ENCODE results near the gene GNG7.
"Not testable (repeated sequence)": the region's sequence is repeated elsewhere in the genome, so short reads cannot be mapped to it uniquely, and the experiment has no call there.

Gene GNG7

DNA sequence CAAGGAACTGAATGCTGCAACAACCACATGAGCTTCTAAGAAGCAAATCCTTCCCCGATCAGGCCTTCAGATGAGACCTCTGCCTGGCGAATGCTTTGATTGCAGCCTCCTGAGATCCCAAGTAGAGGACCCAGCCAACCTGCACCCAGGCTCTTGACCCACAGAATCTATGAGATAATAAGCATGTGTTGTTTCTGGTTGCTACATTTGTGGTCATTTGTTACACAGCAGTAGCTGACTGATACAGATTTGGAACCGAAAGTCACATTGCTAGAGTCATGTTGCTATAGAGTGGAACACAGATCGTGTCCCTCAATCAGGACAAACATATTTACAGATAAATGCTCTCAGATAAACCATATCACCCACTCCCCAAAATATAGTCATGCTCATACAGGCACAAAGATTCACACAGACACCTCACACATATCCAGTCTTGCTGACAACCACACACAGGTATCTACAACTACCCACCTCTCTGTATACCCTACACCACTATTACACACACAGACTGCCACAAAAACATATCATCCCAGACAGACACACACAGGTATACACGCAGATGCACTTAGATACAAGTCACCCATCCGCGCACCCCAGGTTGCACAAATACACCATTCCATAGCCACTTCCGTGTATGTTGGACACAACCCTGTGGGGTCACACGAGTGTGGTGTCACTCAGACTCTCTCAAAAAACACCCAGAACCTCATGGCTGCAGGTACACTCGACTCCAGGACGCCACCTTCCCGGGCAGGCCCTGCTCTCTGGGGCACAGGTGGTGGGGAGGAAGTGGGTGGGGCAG, 13.2 kb upstream of the GNG7 start:
- no peak overlapping the region for H3K4me3 ChIP-seq (ENCODE audit: low read depth, low read length)

DNA sequence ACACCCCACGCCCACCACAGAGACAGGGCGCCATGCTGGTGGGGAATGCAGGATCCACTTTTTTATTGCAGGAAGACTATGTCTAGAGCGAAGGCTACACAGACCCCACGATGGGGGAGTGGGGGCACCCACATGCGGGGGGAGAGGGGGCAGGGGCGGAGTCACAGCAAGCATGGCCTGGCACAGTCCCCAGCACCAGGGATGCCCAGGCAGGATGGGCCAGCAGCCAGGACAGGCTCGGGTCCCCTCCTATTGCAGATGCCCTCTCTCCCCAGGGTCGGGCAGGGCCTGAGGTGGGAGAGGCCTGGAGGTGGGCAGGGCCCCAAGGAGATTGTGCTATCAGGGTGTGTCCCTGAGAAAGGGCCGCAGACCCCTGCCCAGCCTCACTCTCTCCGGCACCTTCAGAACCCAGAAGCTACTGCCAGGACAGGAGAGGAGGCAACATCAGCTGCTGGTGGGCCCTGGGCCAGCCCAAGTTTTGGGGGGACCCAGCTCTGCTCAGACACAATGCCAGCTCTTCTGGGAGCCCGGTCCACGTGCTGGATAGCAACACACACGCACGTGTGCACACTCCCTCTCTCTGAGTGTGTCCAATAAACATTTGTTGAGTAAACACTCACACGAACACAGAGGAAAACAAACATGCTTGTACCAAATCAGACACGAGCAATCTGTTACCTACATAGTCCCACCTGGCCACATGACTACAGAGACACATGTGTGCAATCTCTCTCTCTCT, 12.2 kb upstream of the GNG7 start:
- no peak overlapping the region for H3K4me3 ChIP-seq (ENCODE audit: low read depth, low read length)
- DNase-seq (ENCODE audit: low read depth) = no peak

More for the DNA sequence above, 13.2 kb upstream of the GNG7 start:
- DNase-seq (ENCODE audit: low read depth) = no peak

DNA sequence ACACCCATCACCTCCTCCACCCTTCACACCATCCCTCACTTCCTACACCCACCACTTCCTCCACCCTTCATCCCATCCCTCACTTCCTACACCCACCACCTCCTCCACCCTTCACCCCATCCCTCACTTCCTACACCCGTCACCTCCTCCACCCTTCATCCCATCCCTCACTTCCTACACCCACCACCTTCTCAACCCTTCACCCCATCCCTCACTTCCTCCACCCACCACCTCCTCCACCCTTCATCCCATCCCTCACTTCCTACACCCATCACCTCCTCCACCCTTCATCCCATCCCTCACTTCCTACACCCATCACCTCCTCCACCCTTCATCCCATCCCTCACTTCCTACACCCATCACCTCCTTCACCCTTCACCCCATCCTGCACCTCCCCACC, 11.6 kb upstream of the GNG7 start:
- not testable (repeated sequence) for H3K4me3 ChIP-seq (ENCODE audit: low read depth, low read length); DNase-seq (ENCODE audit: low read depth)

DNA sequence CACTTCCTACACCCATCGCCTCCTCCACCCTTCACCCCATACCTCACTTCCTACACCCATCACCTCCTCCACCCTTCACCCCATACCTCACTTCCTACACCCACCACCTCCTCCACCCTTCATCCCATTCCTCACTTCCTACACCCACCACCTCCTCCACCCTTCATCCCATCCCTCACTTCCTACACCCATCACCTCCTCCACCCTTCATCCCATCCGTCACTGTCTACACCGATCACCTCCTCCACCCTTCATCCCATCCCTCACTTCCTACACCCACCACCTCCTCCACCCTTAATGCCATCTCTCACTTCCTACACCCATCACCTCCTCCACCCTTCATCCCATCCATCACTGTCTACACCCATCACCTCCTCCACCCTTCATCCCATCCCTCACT, 10.7 kb upstream of the GNG7 start:
- H3K4me3 ChIP-seq (ENCODE audit: low read depth, low read length); DNase-seq (ENCODE audit: low read depth): not testable (repeated sequence)

DNA sequence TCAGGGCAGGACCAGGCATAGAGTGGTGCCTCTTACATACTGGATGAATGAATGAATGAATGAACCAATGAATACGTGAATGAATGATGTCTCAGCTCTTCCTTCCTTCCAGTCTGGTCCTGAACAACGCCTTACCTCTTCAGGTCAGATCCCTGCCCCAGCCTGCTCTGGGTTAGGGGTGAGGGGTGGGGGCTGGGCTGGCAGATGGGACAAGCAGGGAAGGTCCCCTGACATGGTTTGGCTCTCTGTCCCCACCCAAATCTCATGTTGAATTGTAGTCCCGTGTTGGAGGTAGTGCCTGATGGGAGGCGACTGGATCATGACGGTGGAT, 9.3 kb upstream of the GNG7 start:
- no peak overlapping the region for H3K4me3 ChIP-seq (ENCODE audit: low read depth, low read length)
- no peak for DNase-seq (ENCODE audit: low read depth)

- no peak overlapping the region for H3K4me3 ChIP-seq (ENCODE audit: low read depth, low read length)
- peak; percentile 57 for DNase-seq (ENCODE audit: low read depth)
These were observed 8.8 kb upstream of the GNG7 start for GRCh38 chr19:2711172-2711874.

GRCh38 chr19:2706251-2706650, 3.8 kb upstream of the GNG7 start:
- no peak for DNase-seq (ENCODE audit: low read depth)
- H3K4me3 ChIP-seq (ENCODE audit: low read depth, low read length) = no peak overlapping the region

DNA sequence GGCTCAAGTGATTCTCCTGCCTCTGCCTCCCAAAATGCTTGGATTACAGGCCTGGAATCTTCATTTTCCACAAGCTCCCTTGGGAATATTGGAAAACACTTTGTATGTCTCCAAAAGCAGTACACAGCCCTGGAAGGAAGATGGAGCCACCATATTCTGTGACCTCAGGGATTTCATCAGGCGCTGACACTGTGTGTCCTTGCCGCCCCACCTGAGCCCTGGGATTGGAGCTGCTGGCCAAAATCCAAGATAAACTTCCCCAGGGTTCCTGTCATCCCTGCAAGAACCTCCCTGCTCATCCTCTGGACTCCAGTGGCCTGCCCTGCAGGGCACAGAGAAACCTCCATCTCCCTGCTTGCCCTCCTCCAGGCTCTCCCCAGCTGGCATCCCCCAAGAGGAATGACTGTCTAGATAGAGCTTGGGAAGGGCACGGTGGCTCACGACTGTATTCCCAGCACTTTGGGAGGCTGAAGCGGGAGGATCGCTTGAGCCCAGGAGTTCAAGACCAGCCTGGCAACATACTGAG, 1.3 kb upstream of the GNG7 start:
- DNase-seq (ENCODE audit: low read depth) = no peak
- H3K4me3 ChIP-seq (ENCODE audit: low read depth, low read length) = no peak overlapping the region

DNA sequence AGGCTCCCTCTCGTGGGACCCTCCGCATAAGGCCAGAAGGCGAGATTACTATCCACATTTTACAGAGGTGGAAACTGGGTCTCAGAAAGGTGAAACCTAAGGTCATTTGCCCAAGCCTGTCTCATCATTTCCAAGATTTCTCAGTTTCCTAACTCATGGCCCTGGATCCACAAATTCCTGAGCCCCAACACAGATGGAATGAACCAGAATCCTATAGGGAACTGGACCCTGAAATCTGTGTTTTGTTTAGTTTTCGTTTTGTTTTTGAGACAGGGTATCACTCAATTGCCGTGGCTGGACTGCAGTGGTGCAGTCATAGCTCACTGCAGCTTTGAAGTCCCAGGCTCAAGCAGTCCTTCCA, 563 bp upstream of the GNG7 start:
- no peak for DNase-seq (ENCODE audit: low read depth)
- peak overlapping the region; percentile 29 for H3K4me3 ChIP-seq (ENCODE audit: low read depth, low read length)

- no peak for DNase-seq (ENCODE audit: low read depth)
- H3K4me3 ChIP-seq (ENCODE audit: low read depth, low read length) = no peak overlapping the region
These were observed 929 bp downstream of the GNG7 start for GRCh38 chr19:2701361-2702169.

DNA sequence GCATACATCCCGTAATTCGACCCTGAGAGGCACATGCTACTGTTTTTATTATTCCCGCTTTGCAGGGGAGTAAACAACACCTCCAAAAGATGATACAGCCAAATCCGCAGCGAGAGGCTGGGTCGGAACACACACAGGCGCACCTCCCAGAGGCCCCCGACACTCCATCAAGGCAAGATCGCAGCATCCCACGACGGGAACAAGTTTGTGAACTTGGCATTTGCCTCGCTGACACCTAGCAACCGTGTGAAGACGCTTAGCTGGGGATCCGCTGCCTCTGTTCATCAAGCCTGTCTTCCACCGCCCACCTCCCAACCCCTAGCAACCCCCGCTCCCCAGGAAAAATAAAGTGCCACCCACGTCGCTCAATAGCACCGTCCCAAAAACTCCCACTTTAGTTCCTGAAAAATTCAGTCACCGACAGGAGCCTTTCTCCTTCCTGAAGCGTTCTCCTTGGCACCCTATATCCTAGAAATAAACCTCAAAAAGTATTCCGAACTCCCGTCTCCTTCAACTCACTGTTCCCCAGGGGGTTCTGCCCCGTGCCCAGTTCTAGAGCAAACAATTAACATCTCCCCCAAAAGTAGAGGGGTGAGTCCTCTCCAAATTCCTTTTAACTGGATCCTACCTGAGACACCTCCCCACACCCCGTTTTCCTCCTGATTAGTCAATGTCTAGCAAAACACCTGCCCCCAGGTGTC, 1.7 kb downstream of the GNG7 start:
- no peak for DNase-seq (ENCODE audit: low read depth)

GRCh38 chr19:2699413-2700140, 2.9 kb downstream of the GNG7 start:
- no peak for DNase-seq (ENCODE audit: low read depth)
- H3K4me3 ChIP-seq (ENCODE audit: low read depth, low read length) = no peak overlapping the region

More for the DNA sequence above, 1.7 kb downstream of the GNG7 start:
- no peak overlapping the region for H3K4me3 ChIP-seq (ENCODE audit: low read depth, low read length)

DNA sequence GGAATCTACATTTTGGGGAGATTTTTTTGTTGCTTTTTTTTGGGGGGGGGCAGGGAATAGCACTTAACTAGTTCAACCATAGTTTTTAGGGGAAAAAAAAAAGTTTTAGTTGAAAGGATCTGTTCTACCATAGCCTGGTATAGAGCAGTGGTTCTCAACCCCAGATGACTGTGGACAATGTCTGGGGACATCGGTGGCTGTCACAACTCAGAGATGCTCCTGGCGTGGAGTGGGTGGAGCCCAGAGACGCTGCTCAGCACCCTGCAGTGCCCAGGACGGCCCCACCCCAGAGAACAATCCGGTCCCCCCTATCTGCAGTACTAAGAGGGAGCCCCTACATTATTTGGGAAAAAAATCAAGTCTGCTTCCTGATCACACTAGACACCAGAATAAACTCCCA, 8.3 kb downstream of the GNG7 start:
- no peak overlapping the region for H3K4me3 ChIP-seq (ENCODE audit: low read depth, low read length)
- DNase-seq (ENCODE audit: low read depth) = no peak

GRCh38 chr19:2693492-2694160, 8.9 kb downstream of the GNG7 start:
- no peak overlapping the region for H3K4me3 ChIP-seq (ENCODE audit: low read depth, low read length)
- no peak for DNase-seq (ENCODE audit: low read depth)

DNA sequence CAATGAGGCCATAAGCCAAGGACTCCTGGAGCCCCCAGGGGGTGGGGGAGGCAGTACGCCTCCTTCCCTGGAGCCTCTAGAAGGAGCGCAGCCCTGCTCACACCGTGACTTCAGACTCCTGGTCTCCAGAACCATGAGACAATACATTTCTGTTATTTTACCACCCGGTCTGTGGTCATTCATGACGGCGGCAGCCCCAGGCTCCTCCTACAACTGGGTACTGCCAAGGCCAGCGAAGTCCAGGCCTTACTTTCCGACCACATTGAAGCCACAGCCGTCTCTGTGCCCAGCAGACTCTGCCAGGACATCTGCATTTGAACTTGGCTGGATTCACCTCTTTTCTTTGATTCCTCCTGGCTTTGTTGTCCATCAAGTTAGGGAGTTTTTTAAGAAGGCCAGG, 10.5 kb downstream of the GNG7 start:
- no peak for DNase-seq (ENCODE audit: low read depth)
- no peak overlapping the region for H3K4me3 ChIP-seq (ENCODE audit: low read depth, low read length)

GRCh38 chr19:2690856-2691255, 11.6 kb downstream of the GNG7 start:
- H3K4me3 ChIP-seq (ENCODE audit: low read depth, low read length) = no peak overlapping the region
- no peak for DNase-seq (ENCODE audit: low read depth)

- H3K4me3 ChIP-seq (ENCODE audit: low read depth, low read length) = no peak overlapping the region
- DNase-seq (ENCODE audit: low read depth) = no peak
These were observed 16.1 kb downstream of the GNG7 start for GRCh38 chr19:2686360-2686759.

- DNase-seq (ENCODE audit: low read depth) = no peak
- H3K4me3 ChIP-seq (ENCODE audit: low read depth, low read length) = no peak overlapping the region
These were observed 17.2 kb downstream of the GNG7 start for GRCh38 chr19:2685204-2685704.

Data from skeletal muscle cell (primary cell).